Activated CD4-positive, alpha-beta memory T cell treated with anti-CD3 and anti-CD28 coated beads, Interleukin-2, amount 10 ng/mL, durations not matched to agents 7 days and 5 days (primary cell): ENCODE measurements around the gene ABCB6. TPM values are rescaled to one million over a fixed set of nuclear protein-coding genes. Genes with fewer than 3 reads are reported as not detected.
A peak's percentile ranks its signal among the peaks of the same experiment; 100 is the strongest.
"Not testable (repeated sequence)": the region's sequence is repeated elsewhere in the genome, so short reads cannot be mapped to it uniquely, and the experiment has no call there.

Experiments used
- CTCF ChIA-PET: fragments of 350-600 bp; sonication (Branson Sonifier 250); formaldehyde crosslinking; loops from one replicate; lab custom pipeline; 2021; ENCODE audit warnings: antibody characterized with exemption, inconsistent platforms; lab: Charles Lee
- POLR2A ChIA-PET: fragments of 350-600 bp; sonication (Branson Sonifier 250); formaldehyde crosslinking; loops from one replicate; lab custom pipeline; 2021; ENCODE audit warnings: antibody characterized with exemption; lab: Charles Lee
- DNase-seq: peaks from one replicate; pipeline ENCODE4 v3.0.0-alpha.2; 2020
- H3K27ac Mint-ChIP-seq: one replicate; pipeline ENCODE4 v1.8.0; 2021; ENCODE audit warnings: mild to moderate bottlenecking, mixed read lengths
- H3K27me3 Mint-ChIP-seq: one replicate; pipeline ENCODE4 v1.8.0; 2021; ENCODE audit warnings: mixed read lengths
- H3K36me3 Mint-ChIP-seq: one replicate; pipeline ENCODE4 v1.8.0; 2021; ENCODE audit warnings: low read depth, mixed read lengths
- H3K4me1 Mint-ChIP-seq: one replicate; pipeline ENCODE4 v1.8.0; 2021; ENCODE audit warnings: mixed read lengths
- H3K4me3 Mint-ChIP-seq: one replicate; pipeline ENCODE4 v1.8.0; 2021; ENCODE audit warnings: mild to moderate bottlenecking, mixed read lengths
- H3K9me3 Mint-ChIP-seq: one replicate; pipeline ENCODE4 v1.8.0; 2021; ENCODE audit warnings: mixed read lengths
- total RNA-seq, 2 experiments: library from RNA; stranded (reverse); gene quantifications; one replicate each; pipeline ENCODE4 v1.2.3, GENCODE V29; 2021

Gene ABCB6
- total RNA-seq, 2 experiments from 2014 or later, result 15.2 to 17.9 TPM

DNA sequence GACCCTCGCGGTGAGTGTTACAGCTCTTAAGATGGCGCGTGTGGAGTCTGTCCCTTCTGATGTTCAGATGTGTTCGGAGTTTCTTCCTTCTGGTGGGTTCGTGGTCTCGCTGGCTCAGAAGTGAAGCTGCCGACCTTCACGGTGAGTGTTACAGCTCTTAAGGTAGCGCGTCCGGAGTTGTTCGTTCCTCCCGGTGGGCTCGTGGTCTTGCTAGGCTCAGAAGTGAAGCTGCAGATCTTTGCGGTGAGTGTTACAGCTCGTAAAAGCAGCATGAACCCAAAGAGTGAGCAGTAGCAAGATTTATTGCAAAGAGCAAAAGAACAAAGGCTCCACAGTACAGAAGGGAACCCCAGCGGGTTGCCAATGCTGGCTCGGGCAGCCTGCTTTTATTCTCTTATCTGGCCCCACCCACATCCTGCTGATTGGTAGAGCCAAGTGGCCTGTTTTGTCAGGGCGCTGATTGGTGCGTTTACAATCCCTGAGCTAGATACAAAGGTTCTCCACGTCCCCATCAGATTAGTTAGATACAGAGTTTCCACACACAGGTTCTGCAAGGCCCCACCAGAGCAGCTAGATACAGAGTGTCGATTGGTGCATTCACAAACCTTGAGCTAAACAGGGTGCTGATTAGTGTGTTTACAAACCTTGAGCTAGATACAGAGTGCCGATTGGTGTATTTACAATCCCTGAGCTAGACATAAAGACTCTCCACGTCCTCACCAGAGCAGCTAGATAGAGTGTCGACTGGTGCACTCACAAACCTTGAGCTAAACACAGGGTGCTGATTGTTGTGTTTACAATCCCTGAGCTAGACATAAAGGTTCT is 18.0 kb downstream of the ABCB6 start:
- H3K4me3 Mint-ChIP-seq, result peak overlapping the region; percentile 34
- H3K9me3 Mint-ChIP-seq, DNase-seq, H3K36me3 Mint-ChIP-seq, H3K4me1 Mint-ChIP-seq: not testable (repeated sequence)
- H3K27me3 Mint-ChIP-seq, result peaks cover 14% of the 10 kb centered on the region
- ChIA-PET POLR2A (interaction anchor here (0.9 to 1.5 kb wide), 3 partner anchors 19 to 44 kb away, joined by 3 to 4 read pairs (median 3); partner anchors contain the start of genes GLB1L and STK16), CTCF (interaction anchor here (0.7 to 1.6 kb wide), 2 partner anchors 11 to 94 kb away, joined by 3 read pairs; no protein-coding TSS in a partner anchor)
- H3K27ac Mint-ChIP-seq, result peak overlapping the region; percentile 68

GRCh38 chr2:219199470-219200211 is 19.1 kb downstream of the ABCB6 start:
- Mint-ChIP-seq H3K27me3 (peaks cover 17% of the 10 kb centered on the region), H3K36me3 (peaks cover 3% of the 10 kb centered on the region), H3K4me3 (no peak overlapping the region), H3K27ac (no peak overlapping the region), H3K9me3 (peaks cover 7% of the 10 kb centered on the region), H3K4me1 (peaks cover 5% of the 10 kb centered on the region)
- POLR2A ChIA-PET, result interaction anchor here (0.9 to 1.5 kb wide), 5 partner anchors 18 to 54 kb away, joined by 3 to 4 read pairs (median 3); partner anchors contain the start of genes CNPPD1 and TUBA4A
- no peak for DNase-seq
- CTCF ChIA-PET, result interaction anchor here (1.6 kb wide), 1 partner anchor 95 kb away, joined by 3 read pairs; no protein-coding TSS in a partner anchor

DNA sequence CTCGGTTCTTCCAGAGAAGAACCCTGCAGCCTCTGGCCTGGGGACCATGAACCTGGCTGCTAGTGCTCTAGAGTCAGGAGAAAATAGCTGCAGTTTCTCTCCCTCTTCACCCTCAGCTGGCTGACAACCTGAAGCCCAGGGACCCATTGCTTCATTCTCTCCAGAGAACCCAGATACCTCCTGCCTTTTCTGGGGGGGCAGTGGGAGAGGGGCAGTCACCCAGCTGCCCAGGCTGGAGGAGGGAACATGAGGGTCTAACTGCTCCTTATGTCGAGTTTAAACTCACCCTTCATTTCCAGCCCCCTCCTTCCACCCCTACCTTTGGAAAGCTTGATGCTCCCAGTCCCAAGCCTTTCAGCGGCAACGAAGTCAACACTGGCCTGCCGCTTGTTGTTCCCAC is 19.8 kb downstream of the ABCB6 start:
- Mint-ChIP-seq H3K36me3 (no peaks in the 10 kb centered on the region), H3K4me1 (peaks cover 5% of the 10 kb centered on the region), H3K27me3 (peaks cover 17% of the 10 kb centered on the region), H3K27ac (no peak overlapping the region), H3K9me3 (peaks cover 3% of the 10 kb centered on the region), H3K4me3 (no peak overlapping the region)
- ChIA-PET POLR2A (interaction anchor here (0.9 to 1.1 kb wide), 3 partner anchors 18 to 55 kb away, joined by 3 read pairs; partner anchors contain the start of genes CNPPD1 and TUBA4A), CTCF (interaction anchor here (1.6 kb wide), 1 partner anchor 96 kb away, joined by 3 read pairs; no protein-coding TSS in a partner anchor)
- no peak for DNase-seq

DNA sequence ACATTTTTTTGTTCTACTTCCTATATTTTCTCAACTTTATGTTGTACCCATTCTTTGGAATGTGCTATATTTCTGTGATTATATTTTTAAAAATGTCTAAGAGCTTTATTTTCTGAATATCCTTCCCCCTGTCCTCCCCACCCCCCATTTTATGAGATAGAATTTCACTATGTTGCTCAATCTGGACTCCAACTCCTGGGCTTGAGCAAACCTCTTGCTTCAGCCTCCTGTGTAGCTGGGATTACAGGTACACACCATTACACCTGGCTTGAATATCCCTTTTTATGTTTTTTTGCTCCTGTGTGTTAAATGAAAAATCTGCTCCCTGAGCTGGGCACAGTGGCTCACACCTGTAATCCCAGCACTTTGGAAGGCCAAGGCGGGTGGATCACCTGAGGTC is 21.4 kb downstream of the ABCB6 start:
- H3K4me3 Mint-ChIP-seq, result no peak overlapping the region
- no peaks in the 10 kb centered on the region for H3K9me3 Mint-ChIP-seq
- POLR2A ChIA-PET, result interaction anchor here (1.0 to 4.9 kb wide), 3 partner anchors 9 to 21 kb away, joined by 3 to 21 read pairs (median 6); partner anchors contain the start of genes CNPPD1 and ZFAND2B
- peaks cover 17% of the 10 kb centered on the region for H3K27me3 Mint-ChIP-seq
- CTCF ChIA-PET, result interaction anchor here (0.7 to 1.8 kb wide), 4 partner anchors 21 to 98 kb away, joined by 3 to 5 read pairs (median 4); partner anchors contain the start of gene CNPPD1
- no peak for DNase-seq
- H3K4me1 Mint-ChIP-seq, result peaks cover 5% of the 10 kb centered on the region
- H3K27ac Mint-ChIP-seq, result no peak overlapping the region
- no peaks in the 10 kb centered on the region for H3K36me3 Mint-ChIP-seq

- CTCF ChIA-PET, result interaction anchor here (0.6 kb wide), 2 partner anchors 20 to 27 kb away, joined by 3 to 6 read pairs; partner anchors contain the start of gene NHEJ1
- POLR2A ChIA-PET, result no interaction called here
- no peak for DNase-seq
- Mint-ChIP-seq H3K27me3 (no peaks in the 10 kb centered on the region), H3K27ac (peak overlapping the region; percentile 21), H3K4me1 (peaks cover 25% of the 10 kb centered on the region), H3K36me3 (peaks cover 41% of the 10 kb centered on the region), H3K9me3 (no peaks in the 10 kb centered on the region), H3K4me3 (no peak overlapping the region)
These were observed 31.9 kb downstream of the ABCB6 start for GRCh38 chr2:219186754-219187456.

DNA sequence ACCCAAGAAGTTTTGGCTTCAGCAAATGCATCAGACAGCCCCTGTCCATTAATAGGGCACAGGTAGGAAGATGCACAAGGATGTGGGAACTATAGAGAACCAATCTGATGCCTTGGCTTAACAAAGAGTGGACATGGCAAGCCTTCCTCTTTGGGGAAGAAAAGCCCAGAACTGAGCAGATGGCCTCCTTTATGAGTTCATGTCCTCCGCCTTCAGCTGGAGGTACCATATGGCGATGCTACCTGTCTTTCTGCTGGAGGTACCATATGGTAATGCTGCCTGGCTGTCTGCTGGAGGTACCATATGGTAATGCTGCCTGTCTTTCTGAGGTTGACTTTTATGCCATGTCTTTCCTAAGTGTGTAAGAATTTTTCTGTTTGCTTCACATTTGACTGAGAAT is 34.6 kb downstream of the ABCB6 start:
- Mint-ChIP-seq H3K4me1 (peaks cover 53% of the 10 kb centered on the region), H3K4me3 (no peak overlapping the region), H3K27me3 (no peaks in the 10 kb centered on the region), H3K36me3 (peaks cover 66% of the 10 kb centered on the region), H3K9me3 (no peaks in the 10 kb centered on the region), H3K27ac (no peak overlapping the region)
- ChIA-PET CTCF (interaction anchor here (1.5 kb wide), 1 partner anchor 12 kb away, joined by 3 read pairs; no protein-coding TSS in a partner anchor), POLR2A (interaction anchor here (12.0 kb wide), 1 partner anchor 24 kb away, joined by 160 read pairs; the partner anchor contains the start of gene ZFAND2B)
- DNase-seq, result no peak

GRCh38 chr2:219183151-219183772 is 35.5 kb downstream of the ABCB6 start:
- Mint-ChIP-seq H3K27ac (peak overlapping the region; percentile 69), H3K9me3 (no peaks in the 10 kb centered on the region), H3K4me1 (peaks cover 58% of the 10 kb centered on the region), H3K27me3 (no peaks in the 10 kb centered on the region), H3K4me3 (no peak overlapping the region), H3K36me3 (peaks cover 73% of the 10 kb centered on the region)
- ChIA-PET CTCF (no interaction called here), POLR2A (interaction anchor here (0.7 to 12.0 kb wide), 5 partner anchors 9 to 62 kb away, joined by 3 to 160 read pairs (median 3); partner anchors contain the start of genes ABCB6, GLB1L, STK16 and ZFAND2B)
- DNase-seq, result no peak

GRCh38 chr2:219182331-219183150 is 36.2 kb downstream of the ABCB6 start:
- H3K9me3 Mint-ChIP-seq, result no peaks in the 10 kb centered on the region
- peaks cover 59% of the 10 kb centered on the region for H3K4me1 Mint-ChIP-seq
- H3K36me3 Mint-ChIP-seq, result peaks cover 73% of the 10 kb centered on the region
- DNase-seq, result no peak
- ChIA-PET POLR2A (interaction anchor here (0.7 to 12.0 kb wide), 7 partner anchors 8 to 63 kb away, joined by 3 to 160 read pairs (median 3); partner anchors contain the start of genes ABCB6, ANKZF1, ATG9A and GLB1L), CTCF (interaction anchor here (1.5 to 1.7 kb wide), 2 partner anchors 47 to 72 kb away, joined by 4 read pairs; partner anchors contain the start of genes ANKZF1 and ATG9A)
- no peak overlapping the region for H3K4me3 Mint-ChIP-seq
- H3K27ac Mint-ChIP-seq, result peak overlapping the region; percentile 69
- no peaks in the 10 kb centered on the region for H3K27me3 Mint-ChIP-seq

GRCh38 chr2:219181531-219181930 is 37.2 kb downstream of the ABCB6 start:
- Mint-ChIP-seq H3K9me3 (no peaks in the 10 kb centered on the region), H3K27me3 (no peaks in the 10 kb centered on the region), H3K4me3 (peak overlapping the region; percentile 34), H3K4me1 (peaks cover 59% of the 10 kb centered on the region), H3K27ac (peak overlapping the region; percentile 69), H3K36me3 (peaks cover 70% of the 10 kb centered on the region)
- no peak for DNase-seq
- ChIA-PET CTCF (interaction anchor here (0.5 to 2.8 kb wide), 8 partner anchors 10 to 698 kb away, joined by 3 to 16 read pairs (median 4); partner anchors contain the start of genes ANKZF1, ATG9A and DNAJB2), POLR2A (interaction anchor here (0.9 to 12.0 kb wide), 8 partner anchors 17 to 71 kb away, joined by 3 to 160 read pairs (median 4); partner anchors contain the start of genes ANKZF1, ATG9A, TUBA4B and ZFAND2B)

DNA sequence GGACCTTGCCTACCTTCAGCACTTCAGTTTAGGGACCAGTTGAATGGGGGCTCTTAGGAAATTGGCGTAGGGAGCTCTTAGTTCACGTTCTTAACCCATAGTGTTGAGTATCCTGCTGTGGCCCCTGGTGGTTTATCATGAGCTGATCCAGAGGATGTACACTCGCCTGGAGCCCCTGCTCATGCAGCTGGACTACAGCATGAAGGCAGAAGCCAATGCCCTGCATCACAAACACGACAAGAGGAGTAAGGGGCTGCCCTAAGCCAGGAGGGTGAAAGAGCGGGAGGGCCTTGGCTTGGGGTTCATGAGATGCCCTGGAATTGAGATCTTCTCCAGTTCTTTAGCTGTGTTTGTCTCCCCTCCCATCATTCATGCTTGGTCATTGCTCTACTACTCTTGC is 37.8 kb downstream of the ABCB6 start:
- no peak for DNase-seq
- peak overlapping the region; percentile 69 for H3K27ac Mint-ChIP-seq
- H3K27me3 Mint-ChIP-seq, result no peaks in the 10 kb centered on the region
- no peaks in the 10 kb centered on the region for H3K9me3 Mint-ChIP-seq
- ChIA-PET CTCF (interaction anchor here (0.5 to 2.8 kb wide), 9 partner anchors 10 to 697 kb away, joined by 3 to 16 read pairs (median 4); partner anchors contain the start of genes ANKZF1, ATG9A, DNAJB2 and ZFAND2B), POLR2A (interaction anchor here (0.9 to 12.0 kb wide), 10 partner anchors 18 to 72 kb away, joined by 3 to 160 read pairs (median 4); partner anchors contain the start of genes ANKZF1, ATG9A, TUBA4B and ZFAND2B)
- H3K4me1 Mint-ChIP-seq, result peaks cover 61% of the 10 kb centered on the region
- peaks cover 65% of the 10 kb centered on the region for H3K36me3 Mint-ChIP-seq
- no peak overlapping the region for H3K4me3 Mint-ChIP-seq
